8988T (cell line): Measurements from ENCODE around the gene INTS15.
"Not testable (repeated sequence)": the region's sequence is repeated elsewhere in the genome, so short reads cannot be mapped to it uniquely, and the experiment has no call there.

ENCODE experiments used
- DNase-seq: peaks from one replicate; pipeline ENCODE4 v3.0.0; 2011

Gene INTS15

GRCh38 chr7:6619961-6620360 lies 30.1 kb downstream of the INTS15 start:
- no peak for DNase-seq

- no peak for DNase-seq
Measured at GRCh38 chr7:6621195-6622133, 31.6 kb downstream of the INTS15 start.

GRCh38 chr7:6622134-6622710 lies 32.4 kb downstream of the INTS15 start:
- no peak for DNase-seq

- DNase-seq, result no peak
Measured at GRCh38 chr7:6623589-6624245, 33.9 kb downstream of the INTS15 start.

GRCh38 chr7:6624246-6624611 lies 34.4 kb downstream of the INTS15 start:
- DNase-seq, result no peak

GRCh38 chr7:6628045-6628444 lies 38.2 kb downstream of the INTS15 start:
- DNase-seq, result no peak

GRCh38 chr7:6630007-6630849 lies 40.4 kb downstream of the INTS15 start:
- no peak for DNase-seq

- no peak for DNase-seq
Measured at GRCh38 chr7:6631605-6632004, 41.8 kb downstream of the INTS15 start.

- no peak for DNase-seq
Measured at GRCh38 chr7:6634021-6634420, 44.2 kb downstream of the INTS15 start.

- DNase-seq, result not testable (repeated sequence)
Measured at GRCh38 chr7:6634971-6635370, 45.1 kb downstream of the INTS15 start.

GRCh38 chr7:6636741-6637543 lies 47.1 kb downstream of the INTS15 start, which contains the start of gene ZNF316:
Gene ZNF316, plus strand, starts transcription at chr7:6637318. Its CDS starts 5,092 bp downstream, at chr7:6642410.
- DNase-seq, result peak; percentile 93

- peak; percentile 98 for DNase-seq
Measured at GRCh38 chr7:6637544-6638229, 47.9 kb downstream of the INTS15 start.

- DNase-seq, result no peak
Measured at GRCh38 chr7:6639032-6639431, 49.2 kb downstream of the INTS15 start.

- DNase-seq, result no peak
Measured at GRCh38 chr7:6639627-6640026, 49.8 kb downstream of the INTS15 start.

- DNase-seq, result no peak
Measured at GRCh38 chr7:6640246-6640721, 50.5 kb downstream of the INTS15 start.

- no peak for DNase-seq
Measured at GRCh38 chr7:6641305-6642035, 51.6 kb downstream of the INTS15 start.

GRCh38 chr7:6642239-6642839 lies 52.5 kb downstream of the INTS15 start:
- DNase-seq, result no peak

GRCh38 chr7:6642861-6643640 lies 53.2 kb downstream of the INTS15 start:
- DNase-seq, result no peak
